ELR (cell line): ENCODE measurements around the gene ACO1.
"Not testable (repeated sequence)": the region's sequence is repeated elsewhere in the genome, so short reads cannot be mapped to it uniquely, and the experiment has no call there.

Experiments
- DNase-seq: peaks from one replicate; pipeline ENCODE4 v3.0.0-alpha.2; 2015; ENCODE audit warnings: low read depth

ACO1 gene

DNA sequence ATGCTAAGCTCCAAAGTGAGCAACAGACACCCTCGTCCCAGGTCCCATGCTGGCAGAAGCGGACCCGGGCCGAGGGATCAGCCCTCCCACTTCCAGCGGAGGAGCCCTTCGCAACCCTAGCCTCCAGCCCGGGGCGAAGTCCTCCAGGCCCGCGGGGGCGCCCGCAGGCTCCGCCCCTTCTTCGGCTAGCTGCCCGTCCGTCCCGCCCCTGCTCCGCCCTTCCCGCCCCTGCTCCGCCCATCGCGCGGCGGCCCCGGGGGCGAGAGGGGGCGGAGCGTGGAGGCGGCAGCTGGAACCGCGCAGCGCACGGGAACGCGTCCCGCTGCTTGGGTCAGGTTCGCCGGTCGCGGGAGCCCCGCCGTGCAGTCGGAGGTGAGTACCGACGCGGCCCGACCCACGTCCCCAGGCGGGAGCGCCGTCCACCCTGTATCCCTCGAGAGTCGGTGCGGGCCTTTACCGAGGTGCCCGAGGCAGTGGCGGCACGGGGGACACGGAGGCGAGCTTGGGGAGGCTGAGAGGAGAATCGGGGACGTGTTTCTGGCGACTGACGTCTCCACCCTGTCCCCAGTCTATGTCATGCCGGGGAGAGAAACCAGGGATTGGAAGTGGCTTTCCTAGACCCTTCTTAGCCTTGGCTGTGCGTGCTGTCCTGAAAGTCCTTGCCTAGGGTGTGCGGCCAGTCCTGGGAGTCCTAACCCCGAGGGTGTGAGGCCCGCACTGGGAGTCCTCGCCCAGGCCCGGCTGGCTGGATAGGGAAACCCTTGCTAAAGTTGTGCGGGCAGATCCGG, at the start of gene ACO1:
Gene ACO1, plus strand, starts transcription at position 280 of the 788 bp plus-strand sequence. CDS start 20,864 bp downstream, outside the sequence.
- peak; percentile 91 for DNase-seq

DNA sequence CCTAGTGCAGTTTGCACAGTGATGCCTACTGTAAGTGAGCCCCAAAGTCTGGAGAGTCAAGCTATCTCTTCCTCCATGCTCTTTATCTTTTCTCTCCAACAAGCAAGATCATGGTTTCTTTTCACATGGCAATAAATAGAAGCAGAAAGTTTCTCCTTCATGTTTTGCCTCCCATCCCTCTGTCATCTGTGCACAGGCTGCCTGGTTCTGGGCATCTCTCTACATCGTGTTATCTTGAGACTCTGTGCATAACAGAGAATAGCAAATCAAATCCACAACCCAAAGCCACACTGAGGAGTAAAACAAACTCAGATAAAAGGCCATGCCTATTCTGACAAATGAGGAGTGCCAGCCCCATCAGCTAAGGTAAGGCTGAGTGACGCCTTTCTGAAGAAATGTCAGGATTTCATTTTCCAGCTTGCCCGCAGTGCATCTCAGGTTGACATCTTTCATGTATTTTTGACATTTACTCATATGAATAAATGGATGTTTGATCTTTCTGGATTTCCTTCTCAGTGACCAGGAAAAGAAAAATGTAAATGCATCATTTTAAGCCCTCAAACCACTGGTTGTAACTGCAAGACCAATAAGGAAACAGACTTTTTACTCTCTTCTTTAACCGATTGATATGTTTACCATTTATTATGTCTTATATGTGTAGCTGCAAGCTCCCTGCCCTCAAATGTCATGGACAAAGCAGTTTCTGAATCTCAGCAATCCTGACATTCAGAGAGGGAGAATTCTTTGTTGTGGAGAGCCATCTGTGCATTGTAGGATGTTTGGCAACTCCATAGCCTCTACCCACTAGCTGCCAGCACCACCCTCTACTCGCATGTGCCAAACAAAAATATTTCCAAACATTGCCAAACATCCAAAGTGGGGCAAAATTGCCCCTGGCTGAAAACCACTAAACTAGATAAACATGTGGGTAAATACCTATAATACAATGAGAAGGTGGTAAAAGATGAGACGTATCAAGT, 49.2 kb upstream of the ACO1 start:
- DNase-seq, result no peak

DNA sequence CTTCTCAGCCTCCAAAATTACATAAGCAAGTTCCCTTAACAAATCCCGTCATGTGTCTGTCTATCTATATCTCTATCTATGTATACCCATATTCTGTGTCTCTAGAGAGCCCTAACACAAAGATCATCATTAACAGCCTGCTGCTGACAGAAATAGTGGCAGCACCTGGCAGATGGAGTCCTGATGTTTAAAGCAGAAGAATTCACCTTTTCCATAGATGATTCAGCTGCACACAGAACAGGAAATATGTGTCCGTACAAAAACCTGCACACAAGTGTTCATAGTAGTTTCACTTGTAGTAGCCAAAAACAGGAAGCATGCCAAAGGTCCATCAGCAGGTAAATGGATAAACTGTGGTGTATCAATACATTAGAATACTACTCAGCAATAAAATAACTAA, 45.0 kb upstream of the ACO1 start:
- DNase-seq, result no peak

DNA sequence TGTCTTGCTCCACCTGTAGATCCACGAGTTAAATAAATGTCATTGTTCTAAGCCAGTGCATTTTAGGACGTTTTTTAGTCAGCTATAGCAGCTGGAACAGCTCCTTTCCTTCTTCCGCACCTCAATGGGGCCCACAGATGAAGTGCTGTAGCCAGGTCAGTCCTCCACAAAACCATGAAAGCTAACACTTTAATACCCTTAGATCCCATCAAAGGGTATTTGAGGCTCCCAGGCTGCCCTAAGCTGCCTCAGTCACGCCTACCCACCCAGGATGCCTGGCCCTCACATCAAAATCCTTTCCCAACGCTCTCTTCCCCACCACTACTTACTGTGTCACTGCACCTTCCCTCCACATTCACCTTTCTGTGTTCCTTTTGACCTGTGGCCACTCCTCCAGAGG, 44.1 kb upstream of the ACO1 start:
- DNase-seq, result no peak

DNA sequence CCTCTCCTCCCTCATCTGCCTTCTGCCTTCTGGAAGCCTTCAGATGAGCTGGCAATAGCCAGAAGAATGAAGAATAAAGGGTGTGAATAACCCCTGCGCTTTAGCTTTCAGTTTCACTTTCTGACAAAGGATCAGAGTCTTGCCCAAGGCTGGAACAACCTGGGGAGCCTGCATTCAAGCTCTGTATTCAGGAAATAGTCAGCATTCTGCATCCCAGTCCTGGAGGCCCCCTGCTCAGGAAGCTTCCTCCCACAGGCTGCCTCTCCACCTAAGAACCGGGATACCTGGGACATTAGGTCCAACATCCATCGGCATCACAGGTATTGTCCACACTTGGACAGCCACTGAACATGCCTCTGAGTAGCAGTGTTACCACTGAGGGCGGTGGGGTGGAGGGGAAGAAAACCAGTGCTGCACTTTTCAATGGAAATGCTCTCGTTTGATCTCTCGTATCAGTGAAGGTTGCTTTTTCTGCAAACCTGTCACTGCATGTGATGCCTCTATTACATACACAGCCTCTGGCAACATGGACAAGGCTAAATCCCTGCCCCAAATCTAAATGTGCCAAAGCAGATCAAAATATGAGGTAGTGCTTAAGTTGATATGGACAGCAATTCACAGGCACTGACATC, 39.8 kb upstream of the ACO1 start:
- peak; percentile 37 for DNase-seq

DNA sequence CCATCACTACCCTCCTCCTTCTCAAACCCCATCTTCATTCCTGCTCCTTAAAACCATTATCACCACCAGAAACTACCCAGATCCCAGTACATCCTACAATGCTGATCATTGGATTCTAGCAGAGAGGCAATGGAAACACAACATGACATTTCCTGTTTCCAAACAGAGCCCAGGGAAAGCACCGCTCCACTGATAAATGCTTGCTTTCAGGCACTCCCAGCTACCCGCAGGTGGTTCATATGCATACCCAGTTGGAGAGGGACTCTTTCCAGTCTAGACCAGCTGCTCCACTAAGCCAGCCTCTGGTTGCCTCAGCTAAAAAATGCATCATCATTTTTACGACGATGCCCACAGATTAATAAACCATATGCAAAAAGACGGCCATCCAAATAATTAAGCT, 39.2 kb upstream of the ACO1 start:
- DNase-seq, result no peak

DNA sequence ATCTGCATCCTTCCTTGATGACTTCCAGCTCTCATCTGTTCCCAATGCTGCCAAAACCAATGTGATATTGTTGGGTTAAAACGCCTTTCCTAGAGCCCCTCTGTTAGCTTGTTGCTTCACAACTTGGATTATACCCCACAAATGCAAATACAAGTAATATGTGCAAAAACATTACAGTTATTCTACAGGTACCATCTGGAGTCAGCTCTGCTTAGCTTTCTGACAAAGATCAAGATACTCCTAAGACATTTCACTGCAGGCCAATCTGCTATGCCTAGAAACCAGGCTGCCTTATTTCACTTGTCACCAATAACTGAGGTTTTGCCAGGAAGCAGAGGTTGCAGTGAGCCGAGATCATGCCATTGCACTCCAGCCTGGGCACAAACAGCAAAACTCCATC, 36.9 kb upstream of the ACO1 start:
- DNase-seq, result no peak

DNA sequence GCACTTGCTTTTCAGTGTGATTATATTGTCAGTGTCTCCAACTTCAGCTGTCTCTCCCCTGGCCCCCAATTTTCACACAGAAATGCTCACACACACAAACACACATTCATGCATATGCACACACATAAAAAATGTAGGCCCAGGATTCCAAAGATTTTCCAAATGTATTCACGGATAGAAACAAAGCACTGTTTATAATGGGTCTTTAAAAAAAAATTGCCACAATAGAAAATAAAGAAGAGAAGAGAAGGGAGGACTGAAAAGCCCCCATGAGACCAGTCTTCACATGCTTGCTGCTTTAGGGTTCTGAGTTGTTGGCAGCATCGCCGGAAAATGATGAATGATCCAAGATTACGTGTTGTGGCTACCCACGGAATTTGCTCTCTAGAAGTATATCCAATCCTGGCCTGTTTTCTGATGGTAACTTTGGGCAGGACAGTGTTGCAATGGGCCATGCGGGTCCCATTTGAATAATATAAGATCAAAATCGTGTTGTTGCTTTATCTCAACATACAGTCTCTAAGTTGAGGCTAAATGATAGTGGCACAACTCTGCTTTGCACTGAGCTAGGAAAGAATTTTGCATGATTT, 36.2 kb upstream of the ACO1 start:
- no peak for DNase-seq

DNA sequence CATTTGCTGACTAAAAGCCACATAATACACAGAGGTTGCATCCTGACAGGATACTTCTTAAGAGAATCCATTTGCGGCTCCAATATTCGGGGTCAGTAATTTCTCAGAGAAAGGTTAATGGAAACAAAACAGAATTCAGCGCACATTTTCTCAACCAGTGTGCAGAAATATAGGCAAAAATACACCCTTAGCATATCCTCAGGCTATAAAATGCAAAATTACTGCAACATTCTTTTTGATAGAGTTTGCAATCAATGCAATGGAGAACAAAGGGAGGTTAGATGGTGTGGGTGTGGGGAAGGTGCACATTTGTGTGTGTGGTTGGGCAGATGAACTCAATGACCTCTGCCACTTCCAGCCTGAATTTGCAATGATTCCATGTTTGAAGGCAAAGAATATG, 35.4 kb upstream of the ACO1 start:
- no peak for DNase-seq

DNA sequence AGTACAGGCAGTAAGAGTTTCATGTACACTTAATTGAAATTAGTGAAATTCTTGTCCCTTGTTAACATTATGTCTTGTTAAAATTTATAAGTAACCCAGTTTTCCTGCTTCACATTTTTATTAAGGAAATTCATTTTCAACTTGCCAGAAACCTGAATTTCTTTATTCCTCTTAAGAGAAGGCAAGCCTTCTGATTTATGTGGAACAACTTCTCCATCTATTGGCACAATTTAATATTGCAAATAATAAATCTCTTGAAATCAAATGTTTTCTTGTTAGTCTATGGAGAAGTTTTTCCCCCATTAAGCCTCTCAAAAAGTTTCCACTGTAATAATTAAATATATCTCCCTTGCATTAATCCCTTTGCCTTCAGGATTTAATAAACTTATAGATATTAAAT, 33.8 kb upstream of the ACO1 start:
- peak; percentile 44 for DNase-seq

DNA sequence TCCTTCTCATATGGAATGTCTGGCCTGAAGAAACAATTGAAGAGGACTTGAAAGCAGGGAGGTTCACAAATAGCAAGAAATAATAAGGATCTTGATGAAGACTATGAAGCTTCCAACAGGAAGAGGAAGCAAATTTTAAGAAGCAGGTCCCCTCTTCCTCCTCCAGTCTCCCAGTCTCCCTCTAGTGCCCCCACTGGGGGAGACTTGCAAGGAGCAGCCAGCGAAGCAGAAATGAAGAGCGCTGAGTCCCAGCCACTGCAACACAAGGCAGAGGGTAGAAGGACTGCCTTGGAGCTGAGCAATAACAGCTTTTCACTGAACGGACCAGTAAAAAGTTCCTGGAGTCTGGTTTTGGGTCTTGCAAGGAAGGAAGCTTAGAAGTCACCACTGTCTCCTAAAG, 32.6 kb upstream of the ACO1 start:
- peak; percentile 24 for DNase-seq

DNA sequence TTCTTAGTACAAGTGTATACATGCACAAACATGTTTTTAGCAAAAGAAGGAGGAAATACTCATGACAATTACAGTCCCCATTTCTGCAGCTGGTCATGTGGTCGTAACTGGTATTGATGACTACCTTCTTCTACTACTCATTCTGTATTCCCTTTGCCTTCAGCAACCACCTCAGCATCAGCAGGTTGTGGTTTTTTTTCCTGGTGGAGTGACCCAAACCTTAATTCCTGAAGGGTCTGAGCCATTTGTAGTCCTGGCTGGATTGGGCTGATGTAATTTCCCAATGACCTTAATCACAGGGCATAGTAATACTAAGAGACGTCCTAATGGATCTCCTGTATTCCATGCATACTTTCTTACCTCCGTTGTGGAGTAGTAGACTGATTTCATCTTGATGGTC, 31.0 kb upstream of the ACO1 start:
- DNase-seq, result not testable (repeated sequence)

DNA sequence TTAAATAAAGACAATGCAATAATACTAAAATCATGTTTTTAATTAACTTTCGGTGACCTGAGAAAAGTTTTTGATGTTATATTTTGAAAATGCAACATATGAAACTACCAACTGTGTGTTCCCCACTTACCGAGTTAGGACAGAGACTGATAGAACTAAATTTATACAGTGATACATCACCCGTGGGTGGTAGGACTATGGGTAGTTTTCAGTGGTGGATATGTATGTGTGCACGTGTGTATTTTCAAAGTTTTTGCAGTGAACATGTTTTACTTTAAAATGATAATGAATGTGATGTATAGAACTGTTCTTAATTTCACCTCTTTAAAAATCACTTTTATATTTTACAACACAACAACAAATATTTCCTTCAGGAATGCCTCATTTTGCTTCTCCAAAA, 25.0 kb upstream of the ACO1 start:
- no peak for DNase-seq

DNA sequence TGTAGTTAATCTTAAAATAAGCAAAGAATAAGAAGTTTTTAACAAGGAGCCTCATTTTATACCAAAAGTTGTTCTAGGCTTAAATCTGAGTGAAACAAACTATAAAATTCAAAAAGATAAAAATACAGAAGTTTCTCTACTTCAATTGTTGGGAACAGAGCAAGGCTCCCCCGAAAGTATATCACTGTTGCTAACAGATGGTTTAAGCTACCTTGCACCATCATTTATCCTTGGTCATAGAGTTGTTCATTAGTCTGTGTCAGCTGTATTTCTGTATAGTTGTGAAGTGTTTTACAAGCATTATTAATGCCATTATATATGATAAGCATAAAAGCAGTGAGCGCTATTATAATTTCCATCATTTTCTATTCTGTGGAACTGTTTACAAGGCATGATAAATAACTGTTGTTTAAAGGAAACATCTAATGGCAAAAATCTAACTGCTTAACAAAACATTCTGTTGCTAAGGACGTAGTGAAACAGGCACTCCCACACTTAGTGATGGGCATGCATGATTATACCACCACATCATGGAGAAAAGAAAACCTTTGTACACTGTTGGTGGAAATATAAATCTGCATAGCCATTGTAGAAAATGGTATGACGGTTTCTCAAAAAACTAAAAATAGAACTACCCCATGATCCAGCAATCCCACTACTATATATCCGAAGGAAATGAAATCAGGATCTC, 23.3 kb upstream of the ACO1 start:
- no peak for DNase-seq

DNA sequence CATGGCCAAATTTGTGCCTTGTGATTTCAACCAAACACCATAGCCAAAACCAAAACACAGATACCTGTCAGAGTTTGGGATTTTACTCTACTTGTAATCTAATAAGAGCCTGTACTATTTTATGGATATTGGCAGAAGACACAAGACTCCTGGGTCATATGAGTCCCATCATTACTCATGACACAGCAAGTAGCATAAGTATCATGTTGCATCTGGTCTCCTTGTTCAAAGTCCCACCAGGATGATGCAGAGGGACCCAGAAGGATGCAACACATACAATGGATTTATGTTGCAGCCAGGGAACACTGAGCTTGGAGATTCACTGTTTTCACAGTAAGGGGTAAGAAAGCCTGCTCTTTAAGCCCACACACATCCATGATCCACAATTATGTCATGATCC, 13.2 kb upstream of the ACO1 start:
- DNase-seq, result no peak

DNA sequence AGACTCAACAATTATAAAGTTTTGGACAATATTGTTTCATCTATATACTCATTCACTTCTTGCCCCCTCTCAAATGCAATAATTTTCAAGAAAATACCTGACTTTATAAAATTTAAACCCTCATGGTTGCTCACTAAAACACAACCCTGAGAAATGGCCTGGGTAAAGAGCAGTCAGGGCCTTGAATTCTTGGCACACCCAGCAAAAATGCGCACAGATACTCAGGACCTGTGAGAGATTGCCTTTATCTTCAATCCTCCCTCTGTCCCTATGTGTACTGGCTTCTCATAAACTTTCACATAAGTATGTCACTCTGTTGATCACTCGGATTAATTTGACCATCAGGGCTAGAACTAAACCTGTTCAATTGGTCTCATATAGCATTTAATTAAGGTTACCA, 12.8 kb upstream of the ACO1 start:
- no peak for DNase-seq

DNA sequence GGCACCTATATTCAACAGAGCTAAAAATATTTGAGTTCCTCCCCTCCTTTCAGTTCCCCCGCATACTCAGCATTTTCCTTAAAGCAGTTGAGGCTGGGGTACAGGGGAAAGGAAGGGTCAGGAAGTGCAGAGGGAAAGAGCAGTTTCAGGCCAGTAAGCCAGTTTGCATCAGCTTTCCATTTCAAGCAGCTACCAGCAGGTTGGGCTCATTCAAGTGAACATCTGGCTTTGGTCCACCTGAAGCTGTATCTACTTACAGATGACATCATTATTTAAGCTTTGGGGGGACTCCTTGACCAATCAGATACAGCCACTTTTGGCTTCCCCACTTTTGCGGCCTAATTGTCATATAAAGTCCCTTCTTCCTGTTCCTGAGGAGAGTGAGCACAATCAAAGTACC, 8.2 kb upstream of the ACO1 start:
- DNase-seq, result no peak

DNA sequence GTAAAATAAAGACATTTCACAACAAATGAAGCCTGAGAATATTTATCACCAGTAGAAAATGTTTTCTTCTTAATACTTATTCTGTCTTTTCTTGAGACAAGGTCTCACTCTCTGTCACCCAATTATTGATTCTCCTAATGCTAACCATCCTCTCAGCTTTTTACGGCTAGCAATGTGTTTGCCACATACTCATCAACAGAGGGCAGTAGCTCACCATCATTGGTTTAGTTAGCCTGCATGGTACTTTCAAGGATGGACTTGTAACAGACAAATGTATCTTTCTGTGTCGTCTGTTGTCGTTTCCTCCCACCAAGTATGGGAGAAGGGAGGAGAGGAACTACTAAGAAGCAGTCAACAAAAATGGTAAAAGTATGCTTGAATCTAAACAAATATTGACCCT, 5.9 kb upstream of the ACO1 start:
- DNase-seq, result peak; percentile 86

DNA sequence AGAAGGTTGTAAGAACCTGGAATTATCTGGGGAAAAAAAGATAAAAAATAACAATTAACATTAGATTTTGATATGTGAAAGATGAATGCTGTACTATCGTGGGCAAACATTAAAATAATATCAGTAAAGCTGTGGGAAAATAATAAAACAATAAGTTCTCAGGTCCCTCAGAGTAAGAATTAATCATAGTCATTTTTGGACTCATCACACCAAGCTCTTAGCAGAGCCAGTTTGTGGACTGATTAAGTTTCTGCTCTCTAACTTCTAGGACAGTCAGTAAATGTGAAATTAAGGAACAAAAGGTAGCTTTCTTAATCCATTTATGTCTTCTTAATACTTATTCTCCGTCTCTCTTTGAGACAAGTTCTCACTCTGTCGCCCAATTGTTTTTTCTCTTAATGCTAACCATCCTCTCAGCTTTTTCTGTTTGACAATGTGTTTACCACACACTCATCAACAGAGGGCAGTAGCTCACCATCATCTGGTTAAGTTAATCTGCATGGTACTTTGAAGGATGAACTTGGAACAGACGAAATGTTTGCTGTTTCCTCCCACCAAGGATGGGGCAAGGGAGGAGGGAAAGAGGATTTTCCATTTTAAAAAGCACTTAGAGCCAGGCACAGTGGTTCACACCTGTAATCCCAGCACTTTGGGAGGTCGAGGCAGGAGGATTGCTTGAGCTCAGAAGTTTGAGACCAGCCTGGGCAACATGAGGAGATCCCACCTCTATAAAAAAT, 5.3 kb upstream of the ACO1 start:
- DNase-seq, result peak; percentile 88

DNA sequence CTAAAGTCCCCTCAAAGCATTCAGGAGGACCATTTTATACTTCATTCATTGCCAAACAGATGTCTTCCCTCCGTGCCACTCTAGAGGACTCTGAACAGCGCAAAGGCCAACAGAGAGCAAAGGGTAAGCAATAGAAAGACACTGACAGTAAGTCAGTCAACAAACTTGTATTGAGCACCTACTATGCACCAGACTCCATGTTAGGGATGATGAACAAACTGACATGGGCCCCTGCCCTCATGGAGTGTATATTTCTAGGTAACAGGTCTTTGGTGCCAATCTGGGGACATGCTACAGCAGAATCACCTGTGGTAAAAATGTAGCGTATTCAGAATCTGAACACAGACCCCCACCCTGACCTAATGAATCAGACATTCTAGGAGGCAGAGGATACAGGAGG, 3.5 kb upstream of the ACO1 start:
- no peak for DNase-seq
